Common myeloid progenitor, CD34-positive (primary cell): ENCODE measurements around the gene MBTPS1.

Experiments used
- CTCF ChIA-PET: fragments of 350-600 bp; sonication (Branson Sonifier 250); formaldehyde crosslinking; loops from one replicate; lab custom pipeline; 2021; ENCODE audit warnings: antibody characterized with exemption; lab: Charles Lee
- POLR2A ChIA-PET: fragments of 350-600 bp; sonication (Branson Sonifier 250); formaldehyde crosslinking; loops from one replicate; lab custom pipeline; 2021; ENCODE audit warnings: antibody characterized with exemption; lab: Charles Lee
- DNase-seq, 3 donors: peaks; one replicate each; pipeline versions ENCODE4 v3.0.0 to v3.0.0-alpha.2; 2013
- H3K27ac ChIP-seq, 2 experiments: 1 replicate in 1 of 2; 2 replicates in 1 of 2; pipeline ENCODE4 v1.7.0; 2013; ENCODE audit warnings: inconsistent platforms in 2 of 2, low read length in 2 of 2, mild to moderate bottlenecking in 2 of 2, low read depth in 1 of 2, moderate library complexity in 1 of 2; ENCODE audit not compliant: severe bottlenecking in 2 of 2, insufficient read depth in 1 of 2, poor library complexity in 1 of 2
- H3K27me3 ChIP-seq, 5 experiments: replicated peaks in 2 of 5; 1 replicate in 3 of 5; 2 replicates in 2 of 5; pipeline versions ENCODE4 v1.6.1 to v1.7.0; 2013; ENCODE audit warnings: low read length in 4 of 5, mild to moderate bottlenecking in 2 of 5, moderate library complexity in 2 of 5, inconsistent platforms in 1 of 5; ENCODE audit not compliant: insufficient read depth in 5 of 5, control insufficient read depth in 4 of 5
- H3K36me3 ChIP-seq, 4 experiments: 1 replicate in 2 of 4; 2 replicates in 2 of 4; pipeline versions ENCODE4 v1.6.1 to v1.7.0; 2013; ENCODE audit warnings: low read length in 3 of 4, control low read depth in 1 of 4, mild to moderate bottlenecking in 1 of 4; ENCODE audit not compliant: control insufficient read depth in 4 of 4, insufficient read depth in 4 of 4
- H3K4me1 ChIP-seq, 4 experiments: 1 replicate in 3 of 4; 2 replicates in 1 of 4; pipeline versions ENCODE4 v1.6.1 to v1.7.1; 2013; ENCODE audit warnings: low read length in 3 of 4, mild to moderate bottlenecking in 3 of 4, control low read depth in 1 of 4, inconsistent platforms in 1 of 4, moderate library complexity in 1 of 4; ENCODE audit not compliant: control insufficient read depth in 4 of 4, insufficient read depth in 4 of 4; ENCODE audit errors: control extremely low read depth in 1 of 4
- H3K4me3 ChIP-seq, 7 experiments: 1 replicate in 4 of 7; 2 replicates in 3 of 7; pipeline versions ENCODE4 v1.5.1 to v1.7.0; 2013; ENCODE audit warnings: mild to moderate bottlenecking in 7 of 7, low read length in 6 of 7, moderate library complexity in 6 of 7, inconsistent platforms in 2 of 7, low read depth in 2 of 7, control low read depth in 1 of 7; ENCODE audit not compliant: insufficient read depth in 4 of 7, control insufficient read depth in 1 of 7; ENCODE audit errors: extremely low read depth in 1 of 7
- H3K9me3 ChIP-seq, 5 experiments: 1 replicate in 4 of 5; 2 replicates in 1 of 5; pipeline versions ENCODE4 v1.6.1 to v1.7.1; 2013; ENCODE audit warnings: low read length in 4 of 5, mild to moderate bottlenecking in 2 of 5, inconsistent platforms in 1 of 5, low read depth in 1 of 5, moderate library complexity in 1 of 5; ENCODE audit not compliant: control insufficient read depth in 4 of 5, insufficient read depth in 2 of 5; ENCODE audit errors: control extremely low read depth in 1 of 5
- WGBS: methylation state at CpG from one replicate; pipeline ENCODE4 v1.1.5; 2013; ENCODE audit not compliant: insufficient coverage; 5-methylcytosine and 5-hydroxymethylcytosine counted together

The MBTPS1 gene

GRCh38 chr16:84042879-84043485 lies 73.8 kb downstream of the MBTPS1 start:
- no peak for DNase-seq
- WGBS, result 69% methylated on average over 19 of the region's 22 CpGs
- H3K4me1 ChIP-seq, result no peaks in the 10 kb centered on the region
- no peak overlapping the region for H3K27ac ChIP-seq
- CTCF ChIA-PET, result interaction anchor here (0.6 to 2.4 kb wide), 4 partner anchors 18 to 455 kb away, joined by 3 to 7 read pairs (median 5); no protein-coding TSS in a partner anchor
- H3K27me3 ChIP-seq, result peaks cover 0 to 90% (median 36%) of the 10 kb centered on the region in 5 experiments
- no peak overlapping the region for H3K4me3 ChIP-seq
- POLR2A ChIA-PET, result no interaction called here
- peaks cover 0 to 2% (median 0%) of the 10 kb centered on the region in 4 experiments for H3K36me3 ChIP-seq
- H3K9me3 ChIP-seq, result no peaks in the 10 kb centered on the region

- POLR2A ChIA-PET, result no interaction called here
- WGBS, result 70% methylated on average over 5 of the region's 9 CpGs
- Histone ChIP-seq H3K27me3 (peaks cover 0 to 86% (median 36%) of the 10 kb centered on the region in 5 experiments), H3K9me3 (no peaks in the 10 kb centered on the region), H3K36me3 (no peaks in the 10 kb centered on the region), H3K4me3 (no peak within 1 kb of the TSS), H3K27ac (no peak within 1 kb of the TSS), H3K4me1 (no peaks in the 10 kb centered on the region)
- DNase-seq, result no peak
- CTCF ChIA-PET, result interaction anchor here (0.6 to 2.4 kb wide), 6 partner anchors 9 to 456 kb away, joined by 3 to 7 read pairs (median 3); no protein-coding TSS in a partner anchor
Observed at GRCh38 chr16:84042308-84042878, 74.3 kb downstream of the MBTPS1 start, which contains the start of gene SLC38A8. TSS of gene SLC38A8 (minus strand) at chr16:84042795. CDS start at chr16:84042157, 638 bp downstream.

GRCh38 chr16:84041881-84042280 lies 74.9 kb downstream of the MBTPS1 start:
- Histone ChIP-seq H3K36me3 (no peaks in the 10 kb centered on the region), H3K27ac (no peak overlapping the region), H3K4me1 (no peaks in the 10 kb centered on the region), H3K9me3 (no peaks in the 10 kb centered on the region), H3K4me3 (no peak overlapping the region), H3K27me3 (peaks cover 0 to 89% (median 39%) of the 10 kb centered on the region in 5 experiments)
- ChIA-PET POLR2A (no interaction called here), CTCF (interaction anchor here (1.0 to 1.6 kb wide), 4 partner anchors 9 to 84 kb away, joined by 3 to 7 read pairs (median 3); no protein-coding TSS in a partner anchor)
- no peak for DNase-seq
- 87% methylated on average over 16 of the region's 17 CpGs for WGBS

- peaks cover 0 to 6% (median 6%) of the 10 kb centered on the region in 5 experiments for H3K9me3 ChIP-seq
- CTCF ChIA-PET, result interaction anchor here (1.0 to 1.6 kb wide), 5 partner anchors 10 to 81 kb away, joined by 3 to 7 read pairs (median 3); no protein-coding TSS in a partner anchor
Observed at GRCh38 chr16:84040823-84041820, 75.6 kb downstream of the MBTPS1 start.

GRCh38 chr16:84040226-84040822 lies 76.4 kb downstream of the MBTPS1 start:
- H3K27me3 ChIP-seq, result peaks cover 0 to 94% (median 39%) of the 10 kb centered on the region in 5 experiments
- no peak overlapping the region for H3K4me3 ChIP-seq
- H3K27ac ChIP-seq, result no peak overlapping the region
- no peaks in the 10 kb centered on the region for H3K4me1 ChIP-seq
- CTCF ChIA-PET, result interaction anchor here (1.1 to 1.2 kb wide), 2 partner anchors 60 to 80 kb away, joined by 3 read pairs; no protein-coding TSS in a partner anchor
- POLR2A ChIA-PET, result no interaction called here
- peaks cover 1 to 14% (median 11%) of the 10 kb centered on the region in 5 experiments for H3K9me3 ChIP-seq
- DNase-seq, result no peak
- no peaks in the 10 kb centered on the region for H3K36me3 ChIP-seq
- WGBS, result 87% methylated on average over 14 of the region's 14 CpGs

More at GRCh38 chr16:84040823-84041820, 75.6 kb downstream of the MBTPS1 start:
- peaks cover 0 to 94% (median 39%) of the 10 kb centered on the region in 5 experiments for H3K27me3 ChIP-seq
- no peak overlapping the region for H3K27ac ChIP-seq
- H3K36me3 ChIP-seq, result no peaks in the 10 kb centered on the region
- POLR2A ChIA-PET, result no interaction called here
- DNase-seq, result no peak
- H3K4me1 ChIP-seq, result no peaks in the 10 kb centered on the region
- 91% methylated on average over 37 of the region's 42 CpGs for WGBS
- H3K4me3 ChIP-seq, result no peak overlapping the region

- no peaks in the 10 kb centered on the region for H3K36me3 ChIP-seq
- POLR2A ChIA-PET, result no interaction called here
- WGBS, result over 99% methylated on average over 12 of the region's 12 CpGs
Observed at GRCh38 chr16:84039696-84040095, 77.0 kb downstream of the MBTPS1 start.

More at GRCh38 chr16:84039696-84040095, 77.0 kb downstream of the MBTPS1 start:
- Histone ChIP-seq H3K9me3 (peaks cover 1 to 19% (median 15%) of the 10 kb centered on the region in 5 experiments), H3K27me3 (peaks cover 0 to 94% (median 45%) of the 10 kb centered on the region in 5 experiments), H3K4me1 (no peaks in the 10 kb centered on the region), H3K27ac (no peak overlapping the region), H3K4me3 (no peak overlapping the region)
- CTCF ChIA-PET, result interaction anchor here (0.6 to 1.1 kb wide), 2 partner anchors 31 to 80 kb away, joined by 3 read pairs; no protein-coding TSS in a partner anchor
- DNase-seq, result no peak
